ENCODE measurements around the gene GRM7.

Gene GRM7

DNA sequence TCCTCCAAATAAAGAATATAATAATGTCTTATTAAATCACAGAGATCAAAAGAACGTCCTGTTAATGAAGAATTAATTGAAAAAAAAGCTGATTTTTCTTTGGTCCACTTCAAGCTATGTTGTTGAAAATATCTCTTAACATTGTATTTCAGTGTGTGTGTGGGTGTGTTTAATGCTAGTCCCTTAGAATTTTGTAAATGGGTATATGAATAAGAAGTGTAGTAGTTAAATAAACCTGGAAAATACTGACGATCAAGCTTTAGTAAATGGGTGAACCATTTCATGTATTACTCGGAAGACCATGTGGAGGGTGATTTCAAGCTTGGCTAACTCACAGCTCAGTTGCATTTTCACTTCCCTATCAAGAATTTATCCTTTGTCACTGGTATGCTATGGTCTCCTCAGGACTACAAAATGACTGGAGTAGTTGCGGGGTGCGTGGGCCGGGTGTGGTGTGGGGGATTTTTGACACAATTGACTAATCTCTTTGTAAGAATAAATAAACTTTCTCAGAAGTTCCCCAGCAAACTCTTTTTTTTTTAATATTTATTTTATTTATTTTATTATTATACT lies 586.4 kb downstream of the GRM7 start:
- DNase-seq (ENCODE audit: low read depth), result no peak
- TF ChIP-seq, protein P1, sequence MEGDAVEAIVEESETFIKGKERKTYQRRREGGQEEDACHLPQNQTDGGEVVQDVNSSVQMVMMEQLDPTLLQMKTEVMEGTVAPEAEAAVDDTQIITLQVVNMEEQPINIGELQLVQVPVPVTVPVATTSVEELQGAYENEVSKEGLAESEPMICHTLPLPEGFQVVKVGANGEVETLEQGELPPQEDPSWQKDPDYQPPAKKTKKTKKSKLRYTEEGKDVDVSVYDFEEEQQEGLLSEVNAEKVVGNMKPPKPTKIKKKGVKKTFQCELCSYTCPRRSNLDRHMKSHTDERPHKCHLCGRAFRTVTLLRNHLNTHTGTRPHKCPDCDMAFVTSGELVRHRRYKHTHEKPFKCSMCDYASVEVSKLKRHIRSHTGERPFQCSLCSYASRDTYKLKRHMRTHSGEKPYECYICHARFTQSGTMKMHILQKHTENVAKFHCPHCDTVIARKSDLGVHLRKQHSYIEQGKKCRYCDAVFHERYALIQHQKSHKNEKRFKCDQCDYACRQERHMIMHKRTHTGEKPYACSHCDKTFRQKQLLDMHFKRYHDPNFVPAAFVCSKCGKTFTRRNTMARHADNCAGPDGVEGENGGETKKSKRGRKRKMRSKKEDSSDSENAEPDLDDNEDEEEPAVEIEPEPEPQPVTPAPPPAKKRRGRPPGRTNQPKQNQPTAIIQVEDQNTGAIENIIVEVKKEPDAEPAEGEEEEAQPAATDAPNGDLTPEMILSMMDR (IDR thresholded peaks at IDR 0.05; ENCODE audit: control insufficient read depth, extremely low read depth, insufficient read depth), result no peak
- no peak overlapping the region for H3K4me3 ChIP-seq (ENCODE audit: low read depth, low read length)

DNA sequence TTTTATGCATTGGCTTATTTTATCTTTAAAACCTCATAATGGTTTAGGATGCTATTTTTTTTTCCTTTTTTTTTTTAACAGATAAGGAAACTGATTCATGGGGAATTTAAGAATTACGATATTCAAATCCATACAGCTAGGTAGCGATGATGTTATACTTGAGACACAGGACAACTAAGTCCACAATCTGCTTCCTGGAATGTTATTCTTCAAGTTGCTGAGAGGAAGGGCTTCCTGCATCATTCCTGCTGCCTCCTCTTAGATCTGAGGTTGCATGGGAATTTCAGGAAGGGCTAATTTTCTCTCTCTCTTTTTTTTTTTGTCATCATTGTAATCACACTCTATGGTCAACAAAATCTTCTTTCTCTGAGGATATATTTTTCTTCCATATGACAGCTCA lies 595.5 kb downstream of the GRM7 start:
- DNase-seq (ENCODE audit: low read depth), result no peak
- H3K4me3 ChIP-seq (ENCODE audit: low read depth, low read length), result no peak overlapping the region
- TF ChIP-seq, protein P1 (IDR thresholded peaks at IDR 0.05; ENCODE audit: control insufficient read depth, extremely low read depth, insufficient read depth), result no peak

DNA sequence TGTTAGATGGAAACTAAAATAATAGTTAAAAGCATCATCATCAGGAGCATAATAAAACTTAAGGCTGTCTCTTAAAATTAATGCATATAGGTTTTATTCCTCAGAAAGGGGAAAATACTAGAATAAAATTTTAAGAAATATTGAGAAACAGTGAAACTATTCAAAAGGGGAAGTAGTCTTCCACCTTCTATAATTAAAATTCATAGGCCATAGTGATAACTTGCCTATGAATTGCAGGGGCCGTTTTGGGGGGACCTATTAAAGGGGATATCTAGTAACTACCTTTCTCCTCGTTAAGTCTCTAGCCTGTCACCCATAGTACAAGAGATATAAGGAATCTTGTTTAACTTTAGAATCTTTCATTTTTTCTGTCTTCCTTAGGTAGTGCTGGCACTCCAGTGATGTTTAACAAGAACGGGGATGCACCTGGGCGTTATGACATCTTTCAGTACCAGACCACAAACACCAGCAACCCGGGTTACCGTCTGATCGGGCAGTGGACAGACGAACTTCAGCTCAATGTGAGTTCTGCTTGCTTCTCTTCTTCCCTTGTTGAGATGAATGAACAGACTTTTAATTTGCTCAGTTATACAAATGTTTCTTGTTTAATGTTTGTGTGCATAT lies 600.4 kb downstream of the GRM7 start:
- H3K4me3 ChIP-seq (ENCODE audit: low read depth, low read length), result no peak overlapping the region
- no peak for DNase-seq (ENCODE audit: low read depth)
- TF ChIP-seq, protein P1 (IDR thresholded peaks at IDR 0.05; ENCODE audit: control insufficient read depth, extremely low read depth, insufficient read depth), result no peak

DNA sequence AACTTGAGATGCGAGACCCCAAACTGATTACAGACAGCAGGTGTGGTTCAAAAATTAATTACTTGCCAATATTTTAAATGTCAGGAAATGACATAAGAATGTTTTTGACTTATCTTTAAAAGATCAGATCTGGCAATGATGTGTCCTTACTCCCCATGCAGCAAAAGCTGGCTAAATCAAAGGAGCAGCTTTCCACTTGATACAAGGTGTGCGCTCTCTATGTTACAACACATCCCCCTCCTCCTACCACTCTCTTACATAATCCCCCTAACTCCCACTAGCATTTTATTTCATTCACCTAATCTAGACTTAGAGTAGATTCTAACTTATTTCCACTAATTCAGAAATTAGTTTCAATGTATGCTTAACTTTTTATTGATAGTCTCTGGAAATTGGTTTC lies 609.0 kb downstream of the GRM7 start:
- H3K4me3 ChIP-seq (ENCODE audit: low read depth, low read length), result no peak overlapping the region
- TF ChIP-seq, protein P1 (IDR thresholded peaks at IDR 0.05; ENCODE audit: control insufficient read depth, extremely low read depth, insufficient read depth), result no peak
- no peak for DNase-seq (ENCODE audit: low read depth)

DNA sequence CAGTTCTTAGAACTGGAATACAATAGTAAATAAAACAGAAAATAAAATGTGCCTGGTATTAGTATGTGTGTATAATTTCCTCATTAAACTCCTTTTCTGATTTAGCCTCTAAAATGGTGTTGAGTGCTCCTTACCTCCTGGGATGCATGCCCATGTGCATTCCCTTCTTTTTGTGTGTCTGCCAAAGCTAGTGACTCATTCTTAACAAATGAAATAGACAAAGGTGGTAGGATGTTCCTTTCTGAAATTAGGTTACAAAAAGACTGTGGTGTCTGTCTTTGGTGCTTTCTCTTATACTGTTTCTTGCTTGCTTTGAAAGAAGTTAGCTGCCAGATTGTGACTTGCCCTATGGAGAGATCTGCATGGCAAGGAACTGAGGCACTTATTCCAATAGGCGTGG lies 623.7 kb downstream of the GRM7 start:
- TF ChIP-seq, protein P1 (IDR thresholded peaks at IDR 0.05; ENCODE audit: control insufficient read depth, extremely low read depth, insufficient read depth), result no peak
- no peak for DNase-seq (ENCODE audit: low read depth)
- H3K4me3 ChIP-seq (ENCODE audit: low read depth, low read length), result no peak overlapping the region

DNA sequence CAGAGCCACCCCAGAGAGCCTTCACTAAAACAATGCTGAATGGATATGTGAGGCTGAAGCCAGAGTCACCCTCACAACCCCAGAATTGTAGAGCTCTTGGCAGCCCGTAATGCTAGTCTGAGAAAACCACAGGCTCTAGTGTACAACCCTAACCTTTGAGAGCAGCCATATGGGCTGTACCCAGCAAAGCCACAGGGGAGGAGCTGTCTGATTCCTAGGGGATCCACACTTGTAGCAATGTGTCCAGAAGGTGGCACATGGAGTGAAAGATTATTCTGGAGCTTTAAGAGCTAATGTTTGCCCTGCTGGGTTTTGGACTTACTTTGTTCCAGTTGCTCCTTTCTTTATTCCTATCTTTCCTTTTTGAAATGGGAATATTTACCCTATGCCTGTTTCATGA lies 626.8 kb downstream of the GRM7 start:
- H3K4me3 ChIP-seq (ENCODE audit: low read depth, low read length), result no peak overlapping the region
- no peak for DNase-seq (ENCODE audit: low read depth)
- TF ChIP-seq, protein P1 (IDR thresholded peaks at IDR 0.05; ENCODE audit: control insufficient read depth, extremely low read depth, insufficient read depth), result no peak

DNA sequence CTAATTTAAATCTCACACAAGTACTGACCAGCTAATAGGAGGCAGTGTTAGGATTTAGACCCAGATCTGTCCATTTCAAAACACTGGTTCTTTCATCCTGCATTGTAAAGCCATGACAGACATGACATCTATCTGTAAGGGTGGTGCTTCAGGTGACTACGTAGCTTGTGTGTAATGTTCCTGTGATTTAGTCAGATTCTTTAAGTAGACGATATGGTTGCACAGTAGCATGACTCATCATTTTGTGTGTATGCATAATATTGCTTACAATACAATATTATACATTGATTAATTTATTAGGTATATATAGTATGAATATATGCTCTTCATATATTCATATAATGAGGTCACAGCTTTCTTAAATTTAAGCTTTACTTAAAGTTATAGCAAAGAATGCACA lies 628.5 kb downstream of the GRM7 start:
- DNase-seq (ENCODE audit: low read depth), result no peak
- no peak overlapping the region for H3K4me3 ChIP-seq (ENCODE audit: low read depth, low read length)
- TF ChIP-seq, protein P1 (IDR thresholded peaks at IDR 0.05; ENCODE audit: control insufficient read depth, extremely low read depth, insufficient read depth), result no peak
